Stimulated activated naive CD8-positive, alpha-beta T cell treated with anti-CD3 and anti-CD28 coated beads, Interleukin-15, Interleukin-2, amounts not matched to agents 100 U/mL and 50 U/mL, for 24 hours (primary cell): ENCODE results near the gene RNF38.

ENCODE experiments used
- ATAC-seq: fragments of 150-1000 bp; cut with Tn5 transposase; one replicate; pipeline ENCODE4 v1.10.0; 2021
- DNase-seq: peaks from one replicate; pipeline ENCODE4 v3.0.0; 2021

Gene RNF38

DNA sequence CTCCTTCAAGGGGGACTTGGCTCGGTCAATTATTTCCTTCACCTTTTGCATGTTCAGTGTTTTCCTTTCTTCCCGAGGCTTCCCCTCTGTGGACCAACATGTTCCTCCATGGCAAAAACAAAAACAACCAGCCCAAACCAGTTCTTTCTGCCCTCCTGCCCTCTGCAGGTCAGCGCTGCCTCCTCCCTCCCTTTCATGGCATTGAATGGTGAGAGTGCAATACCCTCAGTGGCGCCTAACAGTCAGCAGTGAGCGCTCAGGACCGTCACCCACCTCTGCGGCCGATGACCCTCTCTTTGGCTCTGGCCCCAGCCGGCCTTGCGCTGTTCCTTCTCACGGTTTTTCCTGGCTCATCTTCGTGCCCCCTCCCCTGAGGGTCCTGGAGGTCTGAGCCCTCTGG, 107.4 kb downstream of the RNF38 start:
- ATAC-seq (no peak), DNase-seq (no peak)

GRCh38 chr9:36290996-36291395, 109.1 kb downstream of the RNF38 start:
- DNase-seq (no peak), ATAC-seq (no peak)

- ATAC-seq = no peak
Measured at GRCh38 chr9:36289836-36290435, 110.1 kb downstream of the RNF38 start.

DNA sequence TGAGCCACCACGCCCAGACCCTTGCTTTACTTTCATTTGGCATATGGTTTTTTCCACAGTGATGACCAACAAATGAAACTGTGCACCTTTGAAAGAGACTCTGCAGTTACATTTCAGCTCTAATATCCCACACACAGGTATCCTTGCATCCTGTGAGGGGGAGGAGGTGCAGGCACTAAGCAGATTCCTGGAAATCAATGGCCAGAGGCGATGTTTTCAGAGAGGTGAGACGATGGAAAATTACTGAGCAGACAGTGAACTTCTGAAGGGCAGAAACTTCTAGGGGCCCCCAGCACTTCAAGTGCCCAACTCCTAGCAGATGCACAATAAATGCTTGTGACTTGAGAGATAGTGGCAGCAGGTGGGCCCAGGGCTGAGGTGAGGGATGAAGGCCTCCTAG, 112.0 kb downstream of the RNF38 start:
- DNase-seq (no peak), ATAC-seq (no peak)

More at GRCh38 chr9:36289836-36290435, 110.1 kb downstream of the RNF38 start:
- no peak for DNase-seq
